ENCODE results near the gene MED31. TPM values are rescaled to one million over a fixed set of nuclear protein-coding genes. Genes with fewer than 3 reads are reported as not detected.

The MED31 gene
- total and polyA plus RNA-seq, 2 of the 13 experiments (the other 11 are each of a cell fraction or from before 2014, with no cell fraction given) = 19.0 to 20.9 TPM

GRCh38 chr17:6666077-6666521, 14.7 kb upstream of the MED31 start (continued):
- TF ChIP-seq, protein P1, sequence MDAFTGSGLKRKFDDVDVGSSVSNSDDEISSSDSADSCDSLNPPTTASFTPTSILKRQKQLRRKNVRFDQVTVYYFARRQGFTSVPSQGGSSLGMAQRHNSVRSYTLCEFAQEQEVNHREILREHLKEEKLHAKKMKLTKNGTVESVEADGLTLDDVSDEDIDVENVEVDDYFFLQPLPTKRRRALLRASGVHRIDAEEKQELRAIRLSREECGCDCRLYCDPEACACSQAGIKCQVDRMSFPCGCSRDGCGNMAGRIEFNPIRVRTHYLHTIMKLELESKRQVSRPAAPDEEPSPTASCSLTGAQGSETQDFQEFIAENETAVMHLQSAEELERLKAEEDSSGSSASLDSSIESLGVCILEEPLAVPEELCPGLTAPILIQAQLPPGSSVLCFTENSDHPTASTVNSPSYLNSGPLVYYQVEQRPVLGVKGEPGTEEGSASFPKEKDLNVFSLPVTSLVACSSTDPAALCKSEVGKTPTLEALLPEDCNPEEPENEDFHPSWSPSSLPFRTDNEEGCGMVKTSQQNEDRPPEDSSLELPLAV (CRISPR knock-in tag; conservative IDR thresholded peaks at IDR 0.05; ENCODE audit: low read depth) = no peak
- TF ChIP-seq SOX6 (IDR thresholded peaks at IDR 0.05) (no peak), SOX6 (CRISPR knock-in tag; IDR thresholded peaks at IDR 0.05) (peak; percentile 60), TEAD3 (CRISPR knock-in tag; optimal IDR thresholded peaks at IDR 0.05; ENCODE audit: borderline replicate concordance) (peak; percentile 53), ZNF12 (CRISPR knock-in tag; IDR thresholded peaks at IDR 0.05) (no peak), HDAC2 (CRISPR knock-in tag; IDR thresholded peaks at IDR 0.05) (no peak), SMAD3 (CRISPR knock-in tag; IDR thresholded peaks at IDR 0.05) (peak; percentile 66), HNF1B (CRISPR knock-in tag; IDR thresholded peaks at IDR 0.05) (0 out of 2 replicates have a peak, but pooled peaks have one; percentile 24), SALL1 (CRISPR knock-in tag; IDR thresholded peaks at IDR 0.05) (peak; percentile 71), BATF2 (CRISPR knock-in tag; IDR thresholded peaks at IDR 0.05) (no peak), ZNF317 (CRISPR knock-in tag; IDR thresholded peaks at IDR 0.05) (peak; percentile 70; the same call in 1 of the 2 replicates), POGZ (CRISPR knock-in tag; IDR thresholded peaks at IDR 0.05) (peak; percentile 38; the same call in 1 of the 2 replicates), FOSL2 (CRISPR knock-in tag; IDR thresholded peaks at IDR 0.05) (peak; percentile 28; the same call in 1 of the 2 replicates), NFE2 (CRISPR knock-in tag; IDR thresholded peaks at IDR 0.05) (no peak), REXO4 (CRISPR knock-in tag; IDR thresholded peaks at IDR 0.05; ENCODE audit: borderline replicate concordance) (no peak), NFKBIZ (CRISPR knock-in tag; IDR thresholded peaks at IDR 0.05) (0 out of 2 replicates have a peak, but pooled peaks have one; percentile 24), BCL3 (CRISPR knock-in tag; IDR thresholded peaks at IDR 0.05) (0 out of 2 replicates have a peak, but pooled peaks have one; percentile 41), MIXL1 (CRISPR knock-in tag; IDR thresholded peaks at IDR 0.05) (0 out of 2 replicates have a peak, but pooled peaks have one; percentile 42)
- TF ChIP-seq, protein P2, sequence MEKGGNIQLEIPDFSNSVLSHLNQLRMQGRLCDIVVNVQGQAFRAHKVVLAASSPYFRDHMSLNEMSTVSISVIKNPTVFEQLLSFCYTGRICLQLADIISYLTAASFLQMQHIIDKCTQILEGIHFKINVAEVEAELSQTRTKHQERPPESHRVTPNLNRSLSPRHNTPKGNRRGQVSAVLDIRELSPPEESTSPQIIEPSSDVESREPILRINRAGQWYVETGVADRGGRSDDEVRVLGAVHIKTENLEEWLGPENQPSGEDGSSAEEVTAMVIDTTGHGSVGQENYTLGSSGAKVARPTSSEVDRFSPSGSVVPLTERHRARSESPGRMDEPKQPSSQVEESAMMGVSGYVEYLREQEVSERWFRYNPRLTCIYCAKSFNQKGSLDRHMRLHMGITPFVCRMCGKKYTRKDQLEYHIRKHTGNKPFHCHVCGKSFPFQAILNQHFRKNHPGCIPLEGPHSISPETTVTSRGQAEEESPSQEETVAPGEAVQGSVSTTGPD (CRISPR knock-in tag; IDR thresholded peaks at IDR 0.05) = no peak
- TF ChIP-seq, protein P3, sequence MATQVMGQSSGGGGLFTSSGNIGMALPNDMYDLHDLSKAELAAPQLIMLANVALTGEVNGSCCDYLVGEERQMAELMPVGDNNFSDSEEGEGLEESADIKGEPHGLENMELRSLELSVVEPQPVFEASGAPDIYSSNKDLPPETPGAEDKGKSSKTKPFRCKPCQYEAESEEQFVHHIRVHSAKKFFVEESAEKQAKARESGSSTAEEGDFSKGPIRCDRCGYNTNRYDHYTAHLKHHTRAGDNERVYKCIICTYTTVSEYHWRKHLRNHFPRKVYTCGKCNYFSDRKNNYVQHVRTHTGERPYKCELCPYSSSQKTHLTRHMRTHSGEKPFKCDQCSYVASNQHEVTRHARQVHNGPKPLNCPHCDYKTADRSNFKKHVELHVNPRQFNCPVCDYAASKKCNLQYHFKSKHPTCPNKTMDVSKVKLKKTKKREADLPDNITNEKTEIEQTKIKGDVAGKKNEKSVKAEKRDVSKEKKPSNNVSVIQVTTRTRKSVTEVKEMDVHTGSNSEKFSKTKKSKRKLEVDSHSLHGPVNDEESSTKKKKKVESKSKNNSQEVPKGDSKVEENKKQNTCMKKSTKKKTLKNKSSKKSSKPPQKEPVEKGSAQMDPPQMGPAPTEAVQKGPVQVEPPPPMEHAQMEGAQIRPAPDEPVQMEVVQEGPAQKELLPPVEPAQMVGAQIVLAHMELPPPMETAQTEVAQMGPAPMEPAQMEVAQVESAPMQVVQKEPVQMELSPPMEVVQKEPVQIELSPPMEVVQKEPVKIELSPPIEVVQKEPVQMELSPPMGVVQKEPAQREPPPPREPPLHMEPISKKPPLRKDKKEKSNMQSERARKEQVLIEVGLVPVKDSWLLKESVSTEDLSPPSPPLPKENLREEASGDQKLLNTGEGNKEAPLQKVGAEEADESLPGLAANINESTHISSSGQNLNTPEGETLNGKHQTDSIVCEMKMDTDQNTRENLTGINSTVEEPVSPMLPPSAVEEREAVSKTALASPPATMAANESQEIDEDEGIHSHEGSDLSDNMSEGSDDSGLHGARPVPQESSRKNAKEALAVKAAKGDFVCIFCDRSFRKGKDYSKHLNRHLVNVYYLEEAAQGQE (IDR thresholded peaks at IDR 0.05; ENCODE audit: borderline replicate concordance in 1 of 2, low read depth in 1 of 2, low read length in 2 of 2) = no peak

All from HepG2 (cell line).